Liver (tissue), 9 donors: Measurements from ENCODE around the gene NHSL2. TPM values are rescaled to one million over a fixed set of nuclear protein-coding genes. Genes with fewer than 3 reads are reported as not detected.

ENCODE experiments used
- DNase-seq: peaks from one replicate; pipeline ENCODE4 v3.0.0-alpha.2; 2017; ENCODE audit warnings: low spot score
- H3K27ac ChIP-seq, 2 donors: one replicate each; pipeline ENCODE4 v1.7.0; 2013; ENCODE audit warnings: inconsistent platforms in 2 of 2, low read length in 2 of 2, control low read depth in 1 of 2, low read depth in 1 of 2, mild to moderate bottlenecking in 1 of 2
- H3K27me3 ChIP-seq, 4 donors: one replicate each; pipeline versions ENCODE4 v1.6.1 to v1.7.0; 2013; ENCODE audit warnings: low read length in 3 of 4, inconsistent platforms in 1 of 4, mild to moderate bottlenecking in 1 of 4, moderate library complexity in 1 of 4; ENCODE audit not compliant: control insufficient read depth in 4 of 4, insufficient read depth in 4 of 4
- H3K36me3 ChIP-seq, 4 donors: one replicate each; pipeline versions ENCODE4 v1.6.1 to v1.7.0; 2013; ENCODE audit warnings: low read length in 3 of 4, mild to moderate bottlenecking in 3 of 4, low read depth in 1 of 4, moderate library complexity in 1 of 4; ENCODE audit not compliant: control insufficient read depth in 4 of 4, insufficient read depth in 3 of 4
- H3K4me1 ChIP-seq, 4 donors: one replicate each; pipeline versions ENCODE4 v1.6.1 to v1.7.0; 2013; ENCODE audit warnings: low read length in 3 of 4, mild to moderate bottlenecking in 3 of 4, moderate library complexity in 1 of 4; ENCODE audit not compliant: control insufficient read depth in 4 of 4, insufficient read depth in 4 of 4
- H3K4me3 ChIP-seq, 3 donors: one replicate each; pipeline versions ENCODE4 v1.6.1 to v1.7.0; 2013; ENCODE audit warnings: low read length in 3 of 3, control low read depth in 1 of 3, low read depth in 1 of 3, mild to moderate bottlenecking in 1 of 3
- H3K9ac ChIP-seq, 2 donors: one replicate each; pipeline ENCODE4 v1.7.0; 2013; ENCODE audit warnings: low read length in 2 of 2, mild to moderate bottlenecking in 2 of 2, moderate library complexity in 2 of 2, control low read depth in 1 of 2, low read depth in 1 of 2
- H3K9me3 ChIP-seq, 4 donors: one replicate each; pipeline versions ENCODE4 v1.6.1 to v1.7.0; 2013; ENCODE audit warnings: low read length in 3 of 4; ENCODE audit not compliant: control insufficient read depth in 4 of 4
- CTCF ChIP-seq: fragments of 150-350 bp; IDR thresholded peaks from 2 replicates; pipeline ENCODE4 v1.5.1; 2017; ENCODE audit warnings: improper control_type of control experiment, low read depth, low read length; ENCODE audit not compliant: missing input control
- EGR1 ChIP-seq, 2 donors: IDR thresholded peaks; 2 replicates each; pipeline ENCODE4 v1.6.1; 2016 to 2018; ENCODE audit warnings: antibody characterized with exemption in 2 of 2, low read depth in 2 of 2
- FOXA1 ChIP-seq: IDR thresholded peaks from 2 replicates; pipeline ENCODE4 v1.6.1; 2016; ENCODE audit warnings: antibody characterized with exemption
- FOXA2 ChIP-seq: IDR thresholded peaks from 2 replicates; pipeline ENCODE4 v1.6.1; 2016; ENCODE audit warnings: antibody characterized with exemption
- GABPA ChIP-seq, 2 donors: IDR thresholded peaks in 1 of 2; conservative IDR thresholded peaks in 1 of 2; 2 replicates each; pipeline ENCODE4 v1.6.1; 2016; ENCODE audit warnings: antibody characterized with exemption in 2 of 2, mild to moderate bottlenecking in 1 of 2, moderate library complexity in 1 of 2
- HNF4A ChIP-seq, 2 donors: conservative IDR thresholded peaks; 2 replicates each; pipeline ENCODE4 v1.6.1; 2016; ENCODE audit warnings: antibody characterized with exemption in 2 of 2, mild to moderate bottlenecking in 2 of 2
- HNF4G ChIP-seq: IDR thresholded peaks from 2 replicates; pipeline ENCODE4 v1.6.1; 2016; ENCODE audit warnings: antibody characterized with exemption
- JUND ChIP-seq, 2 donors: IDR thresholded peaks; 2 replicates each; pipeline ENCODE4 v1.6.1; 2016; ENCODE audit warnings: antibody characterized with exemption in 2 of 2
- MAX ChIP-seq: IDR thresholded peaks from 2 replicates; pipeline ENCODE4 v1.6.1; 2016; ENCODE audit warnings: antibody characterized with exemption
- NR2F2 ChIP-seq: IDR thresholded peaks from 2 replicates; pipeline ENCODE4 v1.6.1; 2016; ENCODE audit warnings: antibody characterized with exemption
- RAD21 ChIP-seq, 2 donors: IDR thresholded peaks; 2 replicates each; pipeline ENCODE4 v1.6.1; 2016; ENCODE audit warnings: antibody characterized with exemption in 2 of 2, mild to moderate bottlenecking in 2 of 2
- REST ChIP-seq: IDR thresholded peaks from 2 replicates; pipeline ENCODE4 v1.6.1; 2016; ENCODE audit warnings: antibody characterized with exemption, mild to moderate bottlenecking
- RXRA ChIP-seq, 2 donors: IDR thresholded peaks; 2 replicates each; pipeline ENCODE4 v1.6.1; 2017 to 2018; ENCODE audit warnings: antibody characterized with exemption in 2 of 2, mild to moderate bottlenecking in 1 of 2
- SP1 ChIP-seq: IDR thresholded peaks from 2 replicates; pipeline ENCODE4 v1.6.1; 2018; ENCODE audit warnings: antibody characterized with exemption, mild to moderate bottlenecking
- TAF1 ChIP-seq: conservative IDR thresholded peaks from 2 replicates; pipeline ENCODE4 v1.6.1; 2016; ENCODE audit warnings: antibody characterized with exemption, mild to moderate bottlenecking
- YY1 ChIP-seq: IDR thresholded peaks from 2 replicates; pipeline ENCODE4 v1.6.1; 2016; ENCODE audit warnings: antibody characterized with exemption, mild to moderate bottlenecking
- ZBTB33 ChIP-seq: IDR thresholded peaks from 2 replicates; pipeline ENCODE4 v1.6.1; 2016; ENCODE audit warnings: antibody characterized with exemption
- WGBS: extraction: QIAGEN DNeasy Blood & Tissue Kit; methylation state at CpG from one replicate; pipeline ENCODE4 v1.1.7; 2013; 5-methylcytosine and 5-hydroxymethylcytosine counted together
- polyA plus RNA-seq, 2 donors: library from polyadenylated mRNA; stranded (reverse) in 1 of 2; unstranded in 1 of 2; fragments of 200-250 nt in 1 of 2; fragments of >200 nt in 1 of 2; fragmentation: Nextera tagmentation in 1 of 2; extraction: Ambion mirVana in 1 of 2; gene quantifications; one replicate each; pipeline versions ENCODE4 v1.2.1 to v1.2.3, GENCODE V29; 2013 to 2015
- total RNA-seq, 2 donors: library from RNA; depleted of rRNA; stranded (reverse); fragments of >200 nt; gene quantifications; one replicate each; pipeline ENCODE4 v1.2.3, GENCODE V29; 2014
- donor health status: healthy.
- donor health status: healthy.
- donor health status: healthy.
- donor health status: healthy.
- donor health status: healthy.

The NHSL2 gene
- total and polyA plus RNA-seq, 4 donors, result 0.45 to 1.3 (median 1.1) TPM

- no peak for TF ChIP-seq REST
- no peak for TF ChIP-seq SP1
- TF ChIP-seq HNF4G, result no peak
- no peak for TF ChIP-seq FOXA2
- TF ChIP-seq ZBTB33, result no peak
- no peak for TF ChIP-seq MAX
- TF ChIP-seq CTCF, result no peak
- no peak for TF ChIP-seq EGR1 (IDR thresholded peaks at IDR 0.05; ENCODE audit: low read depth in 2 of 2)
- TF ChIP-seq HNF4A (conservative IDR thresholded peaks at IDR 0.05), result no peak
- TF ChIP-seq YY1, result no peak
- TF ChIP-seq RAD21 (IDR thresholded peaks at IDR 0.05), result no peak
- TF ChIP-seq RXRA (IDR thresholded peaks at IDR 0.05), result no peak
- no peak for TF ChIP-seq GABPA (IDR thresholded peaks at IDR 0.05 in 1 of 2, conservative IDR thresholded peaks at IDR 0.05 in 1 of 2)
- TF ChIP-seq JUND (IDR thresholded peaks at IDR 0.05), result no peak
- H3K27me3 ChIP-seq, result no peaks in the 10 kb centered on the region
- H3K4me3 ChIP-seq, result no peak overlapping the region
- peaks cover 2 to 22% (median 8%) of the 10 kb centered on the region in 4 donors for H3K4me1 ChIP-seq
- no peaks in the 10 kb centered on the region for H3K9me3 ChIP-seq
- no peak overlapping the region for H3K27ac ChIP-seq
- no peak for DNase-seq
- H3K36me3 ChIP-seq, result no peaks in the 10 kb centered on the region
- over 99% methylated on average over 16 of the region's 16 CpGs for WGBS
- no peak overlapping the region for H3K9ac ChIP-seq
These were observed 219.0 kb downstream of the NHSL2 start for GRCh38 chrX:72129661-72130060.

- Histone ChIP-seq H3K27me3 (no peaks in the 10 kb centered on the region), H3K9ac (no peak overlapping the region), H3K4me1 (peaks cover 2 to 22% (median 8%) of the 10 kb centered on the region in 4 donors), H3K9me3 (no peaks in the 10 kb centered on the region), H3K27ac (no peak overlapping the region), H3K4me3 (no peak overlapping the region), H3K36me3 (no peaks in the 10 kb centered on the region)
- DNase-seq, result no peak
- 92% methylated on average over 12 of the region's 12 CpGs for WGBS
- TF ChIP-seq ZBTB33 (no peak), CTCF (no peak), TAF1 (no peak), NR2F2 (no peak), SP1 (no peak), RXRA (IDR thresholded peaks at IDR 0.05) (no peak), GABPA (IDR thresholded peaks at IDR 0.05 in 1 of 2, conservative IDR thresholded peaks at IDR 0.05 in 1 of 2) (no peak), RAD21 (IDR thresholded peaks at IDR 0.05) (no peak), HNF4A (conservative IDR thresholded peaks at IDR 0.05) (no peak), HNF4G (no peak), FOXA1 (no peak)
These were observed 219.6 kb downstream of the NHSL2 start for GRCh38 chrX:72130156-72130761.
